Lower lobe of right lung (tissue), 2 donors: Measurements from ENCODE around the gene CUL2. TPM values are rescaled to one million over a fixed set of nuclear protein-coding genes. Genes with fewer than 3 reads are reported as not detected.

Experiments used
- ATAC-seq, 2 donors: fragments of 200-7000 bp; cut with Tn5 transposase; one replicate each; pipeline ENCODE4 v1.9.1; 2020 to 2022; ENCODE audit warnings: mild to moderate bottlenecking in 2 of 2, moderate library complexity in 2 of 2
- DNase-seq: peaks from one replicate; pipeline ENCODE4 v3.0.0-alpha.2; 2020
- H3K27ac ChIP-seq: fragments of 200-600 bp; one replicate; pipeline ENCODE4 v1.8.0; 2022
- H3K27me3 ChIP-seq: fragments of 200-600 bp; one replicate; pipeline ENCODE4 v1.8.0; 2022; ENCODE audit warnings: low read depth
- H3K36me3 ChIP-seq: fragments of 200-600 bp; one replicate; pipeline ENCODE4 v1.8.0; 2022; ENCODE audit warnings: mild to moderate bottlenecking
- H3K4me1 ChIP-seq: fragments of 200-600 bp; one replicate; pipeline ENCODE4 v1.8.0; 2022
- H3K4me3 ChIP-seq: fragments of 200-600 bp; one replicate; pipeline ENCODE4 v1.8.0; 2022; ENCODE audit warnings: mild to moderate bottlenecking
- H3K9me3 ChIP-seq: fragments of 200-600 bp; one replicate; pipeline ENCODE4 v1.8.0; 2022
- CTCF ChIP-seq: fragments of 200-600 bp; IDR thresholded peaks from one replicate; pipeline ENCODE4 v1.8.0; 2022; ENCODE audit warnings: antibody characterized with exemption, mild to moderate bottlenecking
- intact Hi-C: fragments of 100-400 bp; cut with DNase I; formaldehyde crosslinking; loops from one replicate; pipeline ENCODE4 v1.11.0; 2022
- microRNA-seq: library from miRNA; unstranded; fragments of <30 nt; microRNA quantifications from one replicate; pipeline ENCODE4 v1.2.0, GENCODE V29; 2020; ENCODE audit warnings: borderline number of aligned reads
- total RNA-seq: library from RNA; stranded (reverse); fragmentation: NEBNext Ultra II Directional; extraction: Animal tissue kit (Norgen Biotek cat#: 25700); gene quantifications from one replicate; pipeline ENCODE4 v1.2.1, GENCODE V29; 2021
- donor health status: DM: no; HTN: yes; CAD: no; lungs with severe emphysema.

Gene CUL2
- total RNA-seq, 1 donor from 2014 or later = 36.4 TPM

GRCh38 chr10:34962866-34963265 lies 127.3 kb downstream of the CUL2 start:
- ATAC-seq = no peak
- Histone ChIP-seq H3K27ac (no peak overlapping the region), H3K36me3 (no peaks in the 10 kb centered on the region), H3K27me3 (no peaks in the 10 kb centered on the region), H3K9me3 (no peaks in the 10 kb centered on the region), H3K4me3 (no peak overlapping the region), H3K4me1 (peaks cover 10% of the 10 kb centered on the region)
- TF ChIP-seq CTCF = no peak
- no peak for DNase-seq
- intact Hi-C loops = no loop called here

- Histone ChIP-seq H3K27ac (no peak overlapping the region), H3K36me3 (no peaks in the 10 kb centered on the region), H3K4me3 (no peak overlapping the region), H3K27me3 (no peaks in the 10 kb centered on the region), H3K9me3 (no peaks in the 10 kb centered on the region), H3K4me1 (no peaks in the 10 kb centered on the region)
- DNase-seq (no peak), ATAC-seq (peak; percentile 62 to 65)
- TF ChIP-seq CTCF = no peak
- intact Hi-C loops = no loop called here
Measured at GRCh38 chr10:34960983-34961382, 129.2 kb downstream of the CUL2 start.

GRCh38 chr10:34959786-34960185 lies 130.4 kb downstream of the CUL2 start:
- no peaks in the 10 kb centered on the region for H3K36me3 ChIP-seq
- no peaks in the 10 kb centered on the region for H3K27me3 ChIP-seq
- ATAC-seq (no peak), DNase-seq (no peak)
- H3K4me3 ChIP-seq = no peak overlapping the region
- H3K27ac ChIP-seq = no peak overlapping the region
- no peaks in the 10 kb centered on the region for H3K9me3 ChIP-seq
- intact Hi-C loops = no loop called here
- TF ChIP-seq CTCF = no peak
- H3K4me1 ChIP-seq = peaks cover 4% of the 10 kb centered on the region

- DNase-seq = no peak
- peaks cover 7% of the 10 kb centered on the region for H3K4me1 ChIP-seq
- TF ChIP-seq CTCF = no peak
- no peak for ATAC-seq
- no peaks in the 10 kb centered on the region for H3K36me3 ChIP-seq
- no peaks in the 10 kb centered on the region for H3K27me3 ChIP-seq
- H3K9me3 ChIP-seq = no peaks in the 10 kb centered on the region
- no peak overlapping the region for H3K27ac ChIP-seq
- H3K4me3 ChIP-seq = no peak overlapping the region
- intact Hi-C loops = no loop called here
Measured at GRCh38 chr10:34959321-34959720, 130.8 kb downstream of the CUL2 start.

Small RNA genes lying within 50 kb of the gene (microRNA-seq; reads per million reads assigned to microRNA genes)
- not detected for gene MIR3611

Other genes starting within 250 kb of the CUL2 start
- gene CREM, start 36.5 kb upstream of the CUL2 start, total RNA-seq = 19.3 TPM
- 64.5 TPM for gene CCNY, start 246.2 kb upstream of the CUL2 start, total RNA-seq